Left renal cortex interstitium (tissue), 4 donors: ENCODE results near the gene WASL. TPM values are rescaled to one million over a fixed set of nuclear protein-coding genes. Genes with fewer than 3 reads are reported as not detected.
A peak's percentile ranks its signal among the peaks of the same experiment; 100 is the strongest.

Experiments
- DNase-seq, 4 donors: peaks; one replicate each; pipeline ENCODE4 v3.0.0-alpha.2; 2013; ENCODE audit warnings: low read depth in 4 of 4, low spot score in 2 of 4, missing footprints in 1 of 4
- polyA plus RNA-seq, 4 donors: library from polyadenylated mRNA; unstranded; fragments of 120-200 nt; gene quantifications; one replicate each; pipeline ENCODE4 v1.2.1, GENCODE V29; 2013; ENCODE audit not compliant: insufficient read length in 4 of 4

Gene WASL
- polyA plus RNA-seq, 4 donors: 70.7 to 80.6 (median 78.2) TPM

GRCh38 chr7:123705211-123705901 lies 43.4 kb downstream of the WASL start:
- DNase-seq: no peak

GRCh38 chr7:123695944-123696677 lies 52.7 kb downstream of the WASL start:
- no peak for DNase-seq

DNA sequence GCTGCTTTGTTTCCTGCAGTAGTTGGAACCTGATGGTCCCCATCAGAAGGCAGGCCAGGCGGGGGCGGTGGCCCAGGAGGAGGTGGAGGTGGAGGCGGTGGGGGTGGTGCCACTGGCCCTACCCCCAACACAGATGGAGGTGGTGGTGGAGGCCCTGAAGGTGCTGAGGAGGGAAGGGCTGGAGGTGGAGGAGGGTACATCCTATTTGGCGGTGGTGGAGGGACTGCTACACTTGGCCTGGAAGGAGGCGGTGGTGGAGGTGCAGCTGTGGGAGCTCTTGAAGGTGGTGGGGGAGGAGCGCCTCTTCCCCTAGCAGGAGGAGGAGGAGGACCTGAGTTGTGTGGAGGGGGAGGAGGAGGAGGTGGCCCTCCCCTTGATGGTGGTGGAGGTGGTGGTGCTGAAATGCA lies 56.3 kb downstream of the WASL start:
- no peak for DNase-seq

GRCh38 chr7:123690550-123690949 lies 58.3 kb downstream of the WASL start:
- DNase-seq: no peak

GRCh38 chr7:123689250-123689649 lies 59.6 kb downstream of the WASL start:
- DNase-seq: no peak

DNA sequence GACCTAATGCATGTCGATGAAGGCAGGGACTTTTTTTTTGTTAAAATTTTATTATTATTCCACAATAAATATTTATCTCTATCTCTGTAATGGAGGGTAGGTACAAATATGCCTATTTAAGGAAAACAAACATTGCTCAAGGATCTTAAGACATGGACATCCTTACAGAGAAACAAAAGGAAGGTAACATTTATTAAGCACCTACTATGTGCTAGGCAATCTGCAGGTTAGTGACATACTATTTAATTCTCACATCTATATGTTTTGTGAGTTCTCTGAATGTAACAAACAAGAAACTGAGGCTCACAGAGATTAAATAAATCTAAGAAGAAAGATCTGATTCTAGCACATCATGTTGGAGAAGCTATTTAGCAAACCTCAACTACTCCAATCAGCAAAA lies 61.1 kb downstream of the WASL start:
- no peak for DNase-seq

DNA sequence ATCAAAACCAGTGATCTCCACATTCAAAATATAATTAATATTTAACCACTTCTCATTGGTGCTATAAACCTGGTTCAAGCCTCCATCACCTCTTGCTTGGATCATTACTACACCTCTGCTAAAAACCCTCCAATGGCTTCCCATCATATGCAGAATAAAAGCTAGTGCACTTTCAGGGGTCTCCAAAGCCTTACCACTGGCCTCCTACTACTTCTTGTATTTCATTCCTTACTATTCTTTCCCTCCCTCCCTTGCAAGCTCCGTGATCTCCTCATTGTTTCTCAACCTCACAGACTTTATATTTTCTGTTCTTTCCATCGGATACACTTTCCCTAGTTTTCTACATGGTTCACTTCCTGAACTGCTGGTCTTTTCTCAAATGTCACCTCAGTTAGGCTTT lies 61.6 kb downstream of the WASL start:
- no peak for DNase-seq

- DNase-seq: peak in 2 of 4 donors; percentile 34 to 54
These were observed 66.1 kb downstream of the WASL start for GRCh38 chr7:123682690-123683089.

DNA sequence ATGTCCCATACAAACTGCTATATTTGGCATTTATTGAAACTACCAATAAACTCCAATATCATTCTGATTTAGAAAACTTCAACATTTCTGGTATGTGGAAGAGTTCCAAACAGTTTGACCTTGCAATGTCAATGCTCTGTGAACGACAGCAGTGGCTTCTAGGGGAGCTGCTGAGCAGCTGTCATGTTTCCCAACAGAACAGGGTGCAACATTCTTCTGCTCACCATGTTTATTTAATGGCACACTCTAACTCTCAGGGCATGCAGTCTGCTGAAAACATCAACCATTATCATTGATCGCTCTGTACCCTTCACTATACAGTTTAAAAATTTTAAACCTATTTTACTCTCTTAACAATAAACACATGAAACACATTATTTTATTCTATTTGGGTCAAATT lies 67.2 kb downstream of the WASL start:
- DNase-seq: no peak

GRCh38 chr7:123680580-123680979 lies 68.2 kb downstream of the WASL start:
- no peak for DNase-seq

DNA sequence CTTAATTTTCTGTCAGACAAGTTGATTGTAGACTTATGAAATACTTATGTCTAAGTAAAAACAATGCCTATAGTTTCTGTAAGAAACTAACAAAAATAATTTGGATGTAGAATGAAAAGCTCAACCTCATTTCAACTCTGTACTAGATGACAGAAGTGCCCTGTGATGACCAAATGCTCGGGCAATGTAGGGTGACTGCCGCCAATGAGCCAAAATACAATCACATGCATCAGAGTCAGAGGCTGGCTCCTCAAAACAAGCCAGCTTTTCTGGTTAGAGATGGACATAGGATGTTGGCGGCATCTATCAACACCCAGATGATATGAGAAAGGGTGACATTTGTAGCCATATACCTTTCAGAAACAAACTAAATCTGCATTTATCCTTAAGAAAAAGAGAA lies 69.2 kb downstream of the WASL start:
- no peak for DNase-seq

DNA sequence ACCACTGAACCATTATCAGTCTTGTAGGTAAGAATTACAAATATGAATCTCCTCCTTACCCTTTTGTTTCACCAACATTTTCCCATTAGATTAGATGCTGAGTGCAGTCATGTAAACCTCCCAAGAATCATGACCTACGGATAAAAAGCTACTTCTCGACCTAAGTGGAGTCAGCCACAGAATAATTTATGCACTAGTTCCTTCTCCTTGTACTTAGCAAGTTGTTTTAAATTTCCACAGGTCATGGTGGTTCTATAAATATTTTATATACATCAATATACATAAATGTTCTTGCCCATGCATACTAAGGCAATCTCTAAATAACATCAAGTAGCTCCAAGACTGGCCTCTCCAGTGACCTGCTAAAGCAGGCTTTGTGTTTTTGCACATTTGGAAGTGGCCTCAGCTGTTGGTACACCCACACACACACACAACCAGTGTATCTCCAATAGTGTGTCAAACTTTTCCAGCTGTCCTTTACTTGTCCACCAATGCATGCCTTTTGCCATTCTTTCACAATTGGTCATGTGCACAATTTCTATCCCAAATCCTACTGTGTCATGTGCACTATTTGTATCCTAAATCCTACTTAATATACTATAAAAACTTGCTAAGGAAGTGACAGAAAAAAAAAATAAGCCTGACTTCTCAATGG lies 71.6 kb downstream of the WASL start:
- no peak for DNase-seq

DNA sequence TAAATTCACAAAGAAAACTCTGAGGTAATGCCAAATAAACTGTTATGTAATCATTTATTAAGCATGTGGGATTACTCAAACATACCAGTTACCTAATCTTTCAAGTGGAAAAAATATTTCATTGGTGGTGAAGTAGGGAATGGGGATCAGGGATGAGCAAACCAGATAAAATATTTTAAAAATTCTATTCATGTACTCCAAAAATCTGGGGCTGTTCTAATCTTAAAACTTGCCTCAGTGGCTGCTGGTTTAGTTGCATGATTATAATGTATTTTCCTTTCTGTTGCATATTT lies 73.7 kb downstream of the WASL start:
- DNase-seq: no peak

DNA sequence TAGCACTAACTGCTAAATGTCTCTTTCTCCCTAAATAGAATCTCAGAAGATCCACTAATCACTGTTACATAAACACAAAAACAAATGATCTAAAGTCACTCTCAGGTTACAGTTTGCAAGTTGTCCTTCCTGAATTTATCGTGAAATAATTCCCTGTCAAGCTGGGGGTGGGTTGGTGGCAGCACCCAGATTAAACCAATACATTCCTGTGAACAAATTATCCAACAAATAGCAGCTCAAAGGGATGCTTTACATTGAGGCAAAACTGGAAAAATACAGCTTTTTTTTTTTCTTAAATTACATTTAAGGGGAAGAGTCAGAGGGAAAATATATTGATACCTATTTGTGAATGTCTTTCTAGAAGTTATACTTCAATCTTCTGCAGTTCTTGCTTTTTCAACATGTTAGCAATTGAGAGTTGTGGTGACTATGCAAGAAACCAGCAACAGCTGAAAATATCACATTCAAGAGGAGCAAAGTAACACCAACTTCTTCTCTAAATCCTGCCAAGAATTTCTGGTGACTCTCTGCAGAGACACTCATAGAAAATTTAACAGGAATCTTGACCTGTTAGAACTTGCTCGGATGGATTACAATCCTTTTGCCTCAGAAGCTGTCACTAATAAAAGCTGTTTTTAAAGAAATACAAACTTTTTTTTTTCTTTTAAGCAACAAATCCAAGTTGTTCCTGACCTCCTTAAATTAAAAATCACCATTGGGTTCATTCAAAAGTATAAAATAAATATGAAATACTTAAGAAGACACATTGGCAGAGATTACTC lies 74.2 kb downstream of the WASL start:
- no peak for DNase-seq

- no peak for DNase-seq
These were observed 74.9 kb downstream of the WASL start for GRCh38 chr7:123673752-123674398.

DNA sequence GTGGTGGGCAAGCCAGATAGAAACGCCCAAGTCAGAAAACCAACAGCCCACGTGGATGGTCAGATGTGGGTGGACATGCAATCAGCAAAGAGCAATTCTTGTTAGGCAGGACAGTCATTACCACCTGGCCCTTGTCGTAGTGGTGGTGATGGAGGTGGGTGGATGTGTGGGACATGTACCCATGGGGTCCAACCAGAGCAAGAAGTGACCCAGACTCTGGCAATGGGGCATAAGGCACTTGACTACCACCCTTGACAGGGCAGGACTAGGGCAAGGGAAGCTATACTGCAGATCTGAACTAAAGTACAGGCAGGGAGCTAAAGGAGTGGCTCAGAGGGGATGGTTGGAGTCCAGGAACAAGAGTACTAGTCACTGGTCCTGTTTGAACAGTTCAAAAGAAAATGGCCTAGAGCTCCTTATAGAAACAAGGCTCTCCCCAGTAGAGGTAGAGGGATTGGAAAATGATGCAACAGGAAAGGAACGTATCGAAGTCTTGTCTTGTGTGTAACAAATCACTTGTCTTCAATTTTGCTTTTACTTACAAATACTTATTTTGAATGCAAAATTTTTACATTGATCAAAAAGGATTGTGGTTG lies 75.6 kb downstream of the WASL start:
- no peak for DNase-seq

DNA sequence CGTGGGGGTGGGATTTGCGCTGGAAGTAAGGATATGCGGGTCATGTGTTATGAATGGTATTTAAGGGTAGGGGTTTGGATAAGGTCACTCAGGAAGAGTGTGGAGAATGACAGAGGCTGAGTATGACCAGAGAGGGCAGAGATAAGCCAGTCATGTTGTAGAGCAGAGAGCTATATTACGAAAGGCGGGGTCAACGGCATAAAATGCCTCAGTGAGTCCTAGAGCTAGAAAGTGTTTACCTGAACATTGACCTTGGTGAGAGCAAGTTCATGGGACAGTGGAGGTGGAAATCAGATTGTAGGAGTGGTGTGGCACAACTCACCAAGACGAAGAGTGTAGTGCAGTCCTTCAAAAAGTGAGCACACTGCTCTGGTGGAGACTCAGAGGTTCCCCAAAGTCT lies 79.3 kb downstream of the WASL start:
- no peak for DNase-seq

DNA sequence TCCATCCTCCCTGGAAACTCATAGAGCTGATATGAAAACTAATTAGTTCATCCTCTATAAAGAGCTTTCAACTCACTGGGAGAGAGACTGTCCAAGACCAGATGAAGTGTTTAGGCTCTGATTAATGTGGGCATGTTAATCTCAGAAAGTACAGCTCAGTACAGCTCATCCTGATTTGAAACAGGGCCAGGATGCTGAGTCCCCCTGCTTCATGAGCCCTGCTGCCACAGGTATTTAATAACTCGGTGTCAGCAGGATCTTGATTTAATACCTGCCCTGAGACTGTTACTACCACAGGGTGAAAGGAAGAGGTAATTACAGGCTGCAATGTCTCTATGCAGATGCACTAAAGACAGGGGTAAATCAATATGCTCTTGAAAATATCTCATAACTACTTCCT lies 82.3 kb downstream of the WASL start:
- DNase-seq: no peak

GRCh38 chr7:123665896-123666295 lies 82.9 kb downstream of the WASL start:
- no peak for DNase-seq

DNA sequence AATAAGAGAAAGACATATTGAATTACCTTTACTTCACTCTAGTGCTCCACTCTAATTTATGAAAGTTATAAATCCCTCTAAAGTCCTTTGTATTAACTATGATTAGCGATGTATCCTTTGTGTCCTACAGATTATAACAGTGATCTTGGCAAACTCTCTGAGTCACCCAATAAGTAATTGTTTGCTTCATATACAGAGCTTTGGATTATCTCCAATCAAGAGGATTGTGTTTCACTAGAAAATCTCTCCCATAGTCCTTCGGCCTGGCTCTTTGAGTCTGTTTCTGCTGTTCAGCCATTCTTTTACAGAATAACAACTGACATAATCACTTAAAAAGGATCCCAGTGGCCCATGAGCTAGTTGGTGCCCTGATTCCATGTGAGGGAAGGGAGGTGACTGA lies 83.6 kb downstream of the WASL start:
- DNase-seq: no peak
